ENCODE results near the gene MAS1L. TPM values are rescaled to one million over a fixed set of nuclear protein-coding genes. Genes with fewer than 3 reads are reported as not detected.

MAS1L gene, protein sequence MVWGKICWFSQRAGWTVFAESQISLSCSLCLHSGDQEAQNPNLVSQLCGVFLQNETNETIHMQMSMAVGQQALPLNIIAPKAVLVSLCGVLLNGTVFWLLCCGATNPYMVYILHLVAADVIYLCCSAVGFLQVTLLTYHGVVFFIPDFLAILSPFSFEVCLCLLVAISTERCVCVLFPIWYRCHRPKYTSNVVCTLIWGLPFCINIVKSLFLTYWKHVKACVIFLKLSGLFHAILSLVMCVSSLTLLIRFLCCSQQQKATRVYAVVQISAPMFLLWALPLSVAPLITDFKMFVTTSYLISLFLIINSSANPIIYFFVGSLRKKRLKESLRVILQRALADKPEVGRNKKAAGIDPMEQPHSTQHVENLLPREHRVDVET
- polyA plus RNA-seq (ENCODE audit: insufficient read depth in 1 of 5, insufficient read length in 5 of 5, low replicate concordance in 1 of 5): not detected
- long read RNA-seq, donor 1: 0 reads
- long read RNA-seq, donor 2: 0 reads
- long read RNA-seq, donor 3, partial matches to known transcripts: 0 of 1 reads
- long read RNA-seq, donor 3, other reads (novel, unspliced or antisense): 0 of 1 reads
- long read RNA-seq, donor 4: 0 reads
- long read RNA-seq, donor 5: 0 reads
- long read RNA-seq, donor 6: 0 reads
- long read RNA-seq, donor 7: 0 reads
- long read RNA-seq, donor 8: 0 reads

DNA sequence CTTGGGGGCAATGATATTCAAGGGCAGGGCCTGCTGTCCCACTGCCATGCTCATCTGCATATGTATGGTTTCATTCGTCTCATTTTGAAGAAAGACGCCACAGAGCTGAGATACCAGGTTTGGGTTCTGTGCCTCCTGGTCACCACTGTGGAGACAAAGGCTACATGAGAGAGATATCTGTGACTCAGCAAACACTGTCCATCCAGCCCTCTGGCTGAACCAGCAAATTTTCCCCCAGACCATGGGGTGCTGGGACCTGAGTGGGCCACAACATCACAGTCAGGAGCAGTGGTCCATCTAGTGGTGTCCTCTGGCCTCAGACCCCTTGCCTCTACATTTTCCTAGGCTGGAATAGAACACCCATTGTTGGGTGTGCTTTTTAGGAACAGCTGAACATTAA is at the start of gene MAS1L:
MAS1L (minus strand) TSS at position 297 of the 400 bp plus-strand sequence; CDS start at position 243, 54 bp downstream.
- DNase-seq: no peak

DNA sequence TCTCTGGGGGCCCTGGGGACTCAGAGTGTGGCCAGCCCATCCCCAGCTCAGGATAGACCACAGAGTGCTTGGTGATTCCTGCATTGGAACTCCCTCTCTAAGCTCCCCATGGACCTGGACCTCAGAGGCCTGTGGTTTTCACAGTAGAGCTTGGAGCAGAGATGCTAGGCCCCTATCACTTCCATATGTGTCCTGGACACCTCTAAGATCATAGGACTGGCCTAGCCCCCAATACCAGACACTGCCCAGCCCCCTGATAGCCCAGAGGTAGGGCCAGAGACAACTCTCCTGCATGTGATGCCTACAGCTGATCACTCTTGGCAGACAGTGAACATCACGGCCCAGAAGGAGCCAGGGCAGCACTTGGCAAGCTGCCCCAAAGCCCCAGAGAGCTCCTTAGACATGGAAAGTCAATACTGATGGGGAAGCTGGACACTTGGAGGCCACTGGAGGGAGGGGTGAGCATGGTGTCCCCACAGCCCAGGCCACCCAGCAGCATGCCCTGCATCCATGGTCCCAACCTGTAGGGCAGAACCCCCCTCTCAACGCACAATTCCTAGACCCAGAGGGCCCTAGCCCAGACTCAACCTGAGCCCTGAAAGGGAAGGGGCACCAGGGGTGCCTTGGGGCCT is 44.7 kb upstream of the MAS1L start:
- DNase-seq: no peak

DNA sequence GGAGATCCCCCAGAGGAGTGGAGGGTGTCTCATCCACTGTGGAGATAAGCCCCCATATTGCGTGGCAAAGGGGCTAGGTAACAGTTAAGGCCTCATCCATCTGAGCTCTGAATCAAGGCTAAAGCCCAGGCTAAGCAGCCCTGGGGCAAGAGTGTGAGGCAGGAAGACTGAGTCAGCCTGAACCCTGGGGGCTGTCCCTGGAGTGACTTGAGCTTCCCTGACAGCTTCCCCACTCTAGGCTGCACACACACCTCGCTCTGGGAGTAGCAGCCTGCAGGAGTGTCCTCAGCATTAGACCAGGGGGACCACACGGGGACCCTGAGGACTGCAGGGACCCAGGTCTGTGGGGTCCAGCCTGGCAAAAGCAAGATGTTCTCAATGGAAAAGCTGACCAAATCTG is 43.9 kb upstream of the MAS1L start:
- DNase-seq: no peak

GRCh38 chr6:29530671-29531310 is 43.0 kb upstream of the MAS1L start:
- no peak for DNase-seq

GRCh38 chr6:29529956-29530355 is 42.2 kb upstream of the MAS1L start:
- no peak for DNase-seq

- DNase-seq: no peak
Measured at GRCh38 chr6:29528988-29529560, 41.3 kb upstream of the MAS1L start.

DNA sequence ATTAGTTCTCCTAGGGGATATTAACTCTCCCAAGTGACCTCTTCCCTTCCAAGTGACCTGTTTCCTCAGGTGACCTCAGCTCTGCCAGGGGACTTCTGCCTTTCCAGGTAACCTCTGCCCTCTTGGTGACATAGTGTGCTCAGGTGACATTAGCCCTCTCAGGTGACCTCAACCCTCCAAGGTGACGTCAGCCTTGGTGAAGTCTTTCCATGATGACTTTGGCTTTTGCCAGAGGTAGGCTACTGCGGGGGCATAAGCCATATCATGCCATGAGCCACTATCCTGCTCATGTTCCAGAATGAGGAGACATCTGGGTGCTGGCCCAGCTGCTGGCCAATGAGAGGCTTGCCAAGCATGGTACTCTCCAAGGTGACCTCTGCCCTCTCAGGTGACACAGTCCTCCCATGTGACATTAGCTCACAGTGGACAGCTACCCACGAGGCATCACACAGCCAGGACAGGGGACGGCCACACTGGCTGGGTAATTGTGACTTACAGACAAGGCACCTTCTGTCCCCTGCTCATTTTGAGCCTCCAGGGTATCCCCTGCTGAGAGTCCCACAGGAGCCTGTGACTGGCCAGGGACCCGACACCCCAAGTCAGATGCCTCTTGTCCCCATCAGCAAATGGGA is 40.7 kb upstream of the MAS1L start:
- DNase-seq: no peak

DNA sequence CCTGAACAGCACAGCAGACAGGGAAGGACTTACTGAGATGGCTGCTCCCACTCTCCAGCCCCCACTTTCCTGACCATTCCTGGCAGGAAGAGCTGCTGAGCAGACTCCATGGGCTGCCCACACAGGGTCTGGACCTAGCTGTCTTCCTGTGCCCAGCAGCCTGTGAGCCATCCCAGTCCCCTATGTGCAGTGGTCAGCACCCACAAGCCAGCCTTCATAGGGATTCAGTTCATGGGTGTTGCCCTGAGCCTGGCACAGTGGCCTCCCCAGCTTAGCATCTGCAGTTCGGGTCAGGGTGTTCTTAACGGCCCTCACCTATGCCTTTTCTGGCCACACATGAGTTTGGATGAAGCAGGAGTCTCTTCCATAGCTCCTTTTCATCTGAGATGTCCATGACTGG is 39.8 kb upstream of the MAS1L start:
- no peak for DNase-seq

GRCh38 chr6:29527126-29527525 is 39.4 kb upstream of the MAS1L start:
- no peak for DNase-seq

GRCh38 chr6:29525311-29525639 is 37.5 kb upstream of the MAS1L start:
- no peak for DNase-seq

GRCh38 chr6:29524444-29525310 is 36.9 kb upstream of the MAS1L start:
- DNase-seq: no peak

GRCh38 chr6:29524044-29524443 is 36.3 kb upstream of the MAS1L start:
- DNase-seq: no peak

- DNase-seq: no peak
Measured at GRCh38 chr6:29522227-29522626, 34.5 kb upstream of the MAS1L start.

DNA sequence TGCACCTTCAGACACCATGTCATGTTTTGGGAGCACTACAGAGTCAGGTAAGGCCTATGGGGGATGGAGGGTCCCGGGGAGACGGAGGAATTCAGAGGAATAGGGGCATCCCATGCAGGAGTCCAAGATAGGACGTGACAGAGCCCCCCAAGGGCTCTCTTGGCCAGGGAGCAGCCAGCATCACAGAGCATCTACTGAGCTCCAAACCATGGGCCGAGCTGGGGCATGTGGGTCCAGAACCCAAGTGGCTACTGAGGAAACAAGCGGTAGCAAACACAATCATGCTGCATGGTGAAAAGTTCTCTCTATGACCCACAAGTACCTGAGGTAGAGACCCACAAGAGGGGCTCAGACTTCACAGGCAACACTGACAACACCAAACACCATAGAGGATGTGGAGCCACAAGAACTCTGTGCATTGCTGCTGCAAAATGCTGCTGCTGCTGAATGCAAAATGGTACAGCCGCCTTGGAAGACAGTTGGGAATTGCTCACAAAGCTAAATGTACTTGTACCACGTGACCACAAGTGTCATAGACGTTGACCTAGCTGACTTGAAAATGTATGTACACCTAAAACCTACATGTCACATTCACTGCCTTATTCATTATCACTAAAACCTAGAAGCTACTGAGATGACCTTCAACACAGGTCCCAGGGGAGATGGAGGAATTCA is 33.4 kb upstream of the MAS1L start:
- DNase-seq: no peak

DNA sequence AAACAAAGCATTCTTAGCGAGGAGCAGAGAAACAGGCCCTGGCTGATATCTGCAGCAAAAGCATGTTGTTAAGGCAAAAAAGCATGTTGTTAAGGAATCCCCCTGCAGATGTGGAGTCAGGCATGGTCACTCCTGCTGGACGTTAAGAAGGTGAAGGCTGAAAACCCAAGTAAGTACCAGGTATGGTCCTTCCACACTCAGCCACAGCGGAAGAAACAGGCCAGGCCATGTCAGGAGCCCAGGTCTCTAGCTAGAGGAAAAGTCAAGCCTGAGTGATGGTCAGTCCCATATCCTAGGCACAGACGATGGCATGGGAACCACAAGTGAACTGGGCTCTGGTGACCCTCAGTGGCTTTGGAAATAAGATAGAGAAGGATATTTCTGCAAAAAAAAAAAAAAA is 32.5 kb upstream of the MAS1L start:
- no peak for DNase-seq

GRCh38 chr6:29519291-29520010 is 31.7 kb upstream of the MAS1L start:
- no peak for DNase-seq

- DNase-seq: no peak
Measured at GRCh38 chr6:29517728-29518440, 30.1 kb upstream of the MAS1L start.

- no peak for DNase-seq
Measured at GRCh38 chr6:29517245-29517644, 29.5 kb upstream of the MAS1L start.

GRCh38 chr6:29516108-29516507 is 28.4 kb upstream of the MAS1L start:
- no peak for DNase-seq
